HepG2 (cell line): ENCODE results near the gene FAM228B. TPM values are rescaled to one million over a fixed set of nuclear protein-coding genes. Genes with fewer than 3 reads are reported as not detected.

Source experiments
- GATA4 ChIP-seq: sonication (generic); IDR thresholded peaks from 2 replicates; pipeline ENCODE4 v1.6.1; 2016; ENCODE audit warnings: antibody characterized with exemption, low read depth, borderline replicate concordance
- HMGXB4 ChIP-seq, 2 experiments: sonication (generic) in 1 of 2; formaldehyde crosslinking in 1 of 2; IDR thresholded peaks; 2 replicates each; pipeline versions ENCODE4 v1.4.0 to v1.6.1; 2018 to 2020; ENCODE audit warnings: missing genetic modification reagents in 2 of 2, borderline replicate concordance in 1 of 2, low read depth in 1 of 2, mild to moderate bottlenecking in 1 of 2, missing biosample characterization in 1 of 2
- IKZF4 ChIP-seq: sonication (generic); formaldehyde crosslinking; IDR thresholded peaks from 2 replicates; pipeline ENCODE4 v1.5.1; 2020; ENCODE audit warnings: borderline replicate concordance, mild to moderate bottlenecking, low read depth, missing genetic modification reagents; ENCODE audit errors: not compliant biosample characterization
- KDM3A ChIP-seq: IDR thresholded peaks from 2 replicates; pipeline ENCODE4 v1.6.1; 2018; ENCODE audit warnings: low read depth, missing compliant biosample characterization
- KDM5B ChIP-seq: sonication (generic); formaldehyde crosslinking; IDR thresholded peaks from 2 replicates; pipeline ENCODE4 v1.4.0; 2020; ENCODE audit warnings: missing genetic modification reagents, mild to moderate bottlenecking, borderline replicate concordance
- NFE2L1 ChIP-seq: sonication (generic); formaldehyde crosslinking; IDR thresholded peaks from 2 replicates; pipeline ENCODE4 v1.4.0; 2020; ENCODE audit warnings: missing genetic modification reagents, mild to moderate bottlenecking, borderline replicate concordance
- SAP130 ChIP-seq: IDR thresholded peaks from 2 replicates; pipeline ENCODE4 v1.6.1; 2016; ENCODE audit warnings: low read depth
- TIGD3 ChIP-seq: sonication (generic); formaldehyde crosslinking; IDR thresholded peaks from 2 replicates; pipeline ENCODE4 v1.5.1; 2020; ENCODE audit warnings: mild to moderate bottlenecking, missing genetic modification reagents, borderline replicate concordance
- TRIM24 ChIP-seq: sonication (generic); formaldehyde crosslinking; IDR thresholded peaks from 2 replicates; pipeline ENCODE4 v1.8.0; 2022; ENCODE audit warnings: mild to moderate bottlenecking, missing genetic modification reagents
- ZBTB26 ChIP-seq: IDR thresholded peaks from 2 replicates; pipeline ENCODE4 v1.6.1; 2016; ENCODE audit warnings: missing compliant biosample characterization, missing genetic modification reagents, borderline replicate concordance
- ZBTB3 ChIP-seq: sonication (generic); formaldehyde crosslinking; IDR thresholded peaks from 2 replicates; pipeline ENCODE4 v1.4.0; 2020; ENCODE audit warnings: low read depth, mild to moderate bottlenecking, moderate library complexity, missing genetic modification reagents, borderline replicate concordance
- ZFAT ChIP-seq: sonication (generic); formaldehyde crosslinking; conservative IDR thresholded peaks from 2 replicates; pipeline ENCODE4 v1.8.1; 2023; ENCODE audit warnings: missing genetic modification reagents, inconsistent platforms
- ZKSCAN5 ChIP-seq: sonication (generic); formaldehyde crosslinking; IDR thresholded peaks from 2 replicates; pipeline ENCODE4 v1.5.1; 2020; ENCODE audit warnings: mild to moderate bottlenecking, missing genetic modification reagents
- ZNF275 ChIP-seq: sonication (generic); formaldehyde crosslinking; IDR thresholded peaks from 2 replicates; pipeline ENCODE4 v1.8.0; 2022; ENCODE audit warnings: missing genetic modification reagents, mild to moderate bottlenecking, inconsistent platforms, borderline replicate concordance
- ZNF296 ChIP-seq: sonication (generic); formaldehyde crosslinking; conservative IDR thresholded peaks from 2 replicates; pipeline ENCODE4 v1.5.0; 2020; ENCODE audit warnings: mild to moderate bottlenecking, missing genetic modification reagents
- ZNF367 ChIP-seq: sonication (generic); formaldehyde crosslinking; IDR thresholded peaks from 2 replicates; pipeline ENCODE4 v1.4.0; 2020; ENCODE audit warnings: missing genetic modification reagents, borderline replicate concordance
- ZNF501 ChIP-seq: sonication (generic); formaldehyde crosslinking; IDR thresholded peaks from 2 replicates; pipeline ENCODE4 v1.5.1; 2020; ENCODE audit warnings: mild to moderate bottlenecking, moderate library complexity, missing genetic modification reagents
- ZNF549 ChIP-seq: sonication (generic); formaldehyde crosslinking; IDR thresholded peaks from 2 replicates; pipeline ENCODE4 v1.5.0; 2020; ENCODE audit warnings: missing genetic modification reagents
- ZNF562 ChIP-seq: sonication (generic); formaldehyde crosslinking; IDR thresholded peaks from 2 replicates; pipeline ENCODE4 v1.8.0; 2022; ENCODE audit warnings: missing genetic modification reagents, borderline replicate concordance
- ZNF564 ChIP-seq: sonication (generic); formaldehyde crosslinking; IDR thresholded peaks from 2 replicates; pipeline ENCODE4 v1.8.1; 2023; ENCODE audit warnings: mild to moderate bottlenecking, missing genetic modification reagents
- ZNF605 ChIP-seq: sonication (generic); formaldehyde crosslinking; IDR thresholded peaks from 2 replicates; pipeline ENCODE4 v1.8.0; 2022; ENCODE audit warnings: mild to moderate bottlenecking, missing genetic modification reagents
- ZNF724P ChIP-seq: sonication (generic); formaldehyde crosslinking; IDR thresholded peaks from 2 replicates; pipeline ENCODE4 v1.8.0; 2022; ENCODE audit warnings: missing genetic modification reagents, borderline replicate concordance
- ZSCAN21 ChIP-seq: sonication (generic); formaldehyde crosslinking; IDR thresholded peaks from 2 replicates; pipeline ENCODE4 v1.8.0; 2022; ENCODE audit warnings: mild to moderate bottlenecking, missing genetic modification reagents, moderate library complexity, borderline replicate concordance
- polyA plus RNA-seq, 8 experiments: library from polyadenylated mRNA; depleted of rRNA in 3 of 8; stranded (reverse) in 7 of 8; unstranded in 1 of 8; fragments of >200 nt; fragmentation: Illumina TruSeq in 4 of 8; extraction: Trizol in 4 of 8; gene quantifications; 2 replicates each; pipeline versions ENCODE4 v1.2.1 to v1.2.3, GENCODE V29; 2011 to 2016; ENCODE audit warnings: low read depth in 4 of 8, missing spikeins in 1 of 8, mixed read lengths in 1 of 8; ENCODE audit not compliant: insufficient read depth in 1 of 8
- total RNA-seq, 5 experiments: library from RNA; depleted of rRNA; stranded (reverse); fragments of >200 nt; fragmentation: Illumina TruSeq; extraction: Trizol; gene quantifications; 2 replicates each; pipeline ENCODE4 v1.2.3, GENCODE V29; 2016; ENCODE audit warnings: low read depth in 1 of 5

Gene FAM228B
- total and polyA plus RNA-seq, 2 of the 13 experiments (the other 11 are each of a cell fraction or from before 2014, with no cell fraction given) = 0.79 to 1.1 TPM

- TF ChIP-seq ZNF724P (CRISPR knock-in tag) (peak; percentile 31; the same call in 1 of the 2 replicates), SAP130 (CRISPR knock-in tag) (peak; percentile 61), ZSCAN21 (peak; percentile 96), IKZF4 (CRISPR knock-in tag) (peak; percentile 27), ZNF549 (no peak), ZBTB26 (CRISPR knock-in tag) (no peak; the same call in 1 of the 2 replicates), GATA4 (no peak), ZNF501 (CRISPR knock-in tag) (peak; percentile 93), NFE2L1 (no peak), ZNF564 (peak; percentile 8; the same call in 1 of the 2 replicates), HMGXB4 (CRISPR knock-in tag; IDR thresholded peaks at IDR 0.05; ENCODE audit: borderline replicate concordance in 1 of 2, low read depth in 1 of 2) (peak; percentile 99 to 100), KDM3A (peak; percentile 95), ZFAT (CRISPR knock-in tag) (no peak), ZNF562 (CRISPR knock-in tag) (0 out of 2 replicates have a peak, but pooled peaks have one; percentile 47), ZBTB3 (CRISPR knock-in tag) (no peak), ZNF367 (CRISPR knock-in tag) (no peak), TIGD3 (no peak; the same call in 1 of the 2 replicates), ZKSCAN5 (0 out of 2 replicates have a peak, but pooled peaks have one; percentile 33), KDM5B (CRISPR knock-in tag) (peak; percentile 69; the same call in 1 of the 2 replicates), ZNF605 (CRISPR knock-in tag) (peak; percentile 73; the same call in 1 of the 2 replicates), TRIM24 (no peak), ZNF275 (CRISPR knock-in tag) (no peak), ZNF296 (CRISPR knock-in tag) (peak; percentile 42; the same call in 1 of the 2 replicates)
Measured at GRCh38 chr2:24084386-24085199, 38.7 kb upstream of the FAM228B start, which contains the start of gene TP53I3 (continued).
